ENCODE data around the gene FBP1. TPM values are rescaled to one million over a fixed set of nuclear protein-coding genes. Genes with fewer than 3 reads are reported as not detected.

FBP1 gene
- total RNA-seq (2022; extraction: Qiagen RNA extraction; ENCODE audit: low read depth), result 0.11 to 0.15 TPM (median 0.13 TPM) in 3 of 5 replicates, not detected in the others

DNA sequence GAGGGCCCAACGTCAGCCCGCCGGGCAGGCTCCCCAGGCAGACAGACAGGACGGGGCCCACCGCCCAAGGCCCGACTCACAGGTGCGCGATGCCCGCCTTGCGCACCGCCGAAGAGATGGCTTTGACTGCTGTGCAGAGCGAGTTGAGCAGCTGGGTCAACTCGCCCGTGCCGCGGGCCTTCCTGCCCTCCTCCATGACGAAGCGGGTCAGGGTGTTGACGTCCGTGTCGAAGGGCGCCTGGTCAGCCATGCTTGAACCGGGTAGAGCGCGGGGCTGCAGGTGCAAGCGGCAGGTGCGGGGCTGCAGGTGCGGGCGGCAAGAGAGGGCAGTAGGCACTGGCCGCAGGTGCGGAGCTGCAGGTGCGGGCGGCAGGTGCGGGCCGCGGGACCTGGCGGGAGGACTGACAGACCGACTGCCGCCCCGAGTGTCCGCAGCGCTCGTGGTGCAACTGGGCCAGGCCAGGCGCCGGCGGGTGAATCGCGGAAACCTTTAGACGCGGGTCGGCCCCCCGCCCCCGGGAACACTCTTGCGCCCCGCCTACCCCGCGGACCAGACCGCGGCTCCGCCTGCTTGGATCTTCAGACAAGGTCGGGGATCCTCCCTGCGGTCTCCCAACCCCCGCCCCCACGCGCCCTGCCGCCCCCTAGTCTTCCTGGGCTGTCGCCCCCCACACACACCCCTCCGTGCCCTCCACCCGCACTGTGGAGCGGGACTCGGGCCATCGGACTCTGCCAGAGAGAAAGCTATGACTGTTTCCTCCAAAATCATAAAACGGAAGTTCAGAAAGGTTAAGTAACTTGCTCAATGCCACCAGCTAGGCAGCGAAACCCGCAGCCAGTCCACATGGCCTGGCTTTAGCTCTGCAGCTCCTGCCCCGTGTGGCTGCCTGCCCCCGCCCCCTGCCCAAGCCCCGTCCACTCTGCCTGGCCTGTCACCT is at the start of gene FBP1:
Gene FBP1, minus strand, starts transcription at position 458 of the 938 bp plus-strand sequence. Its CDS starts 208 bp downstream, at position 250.

DNA sequence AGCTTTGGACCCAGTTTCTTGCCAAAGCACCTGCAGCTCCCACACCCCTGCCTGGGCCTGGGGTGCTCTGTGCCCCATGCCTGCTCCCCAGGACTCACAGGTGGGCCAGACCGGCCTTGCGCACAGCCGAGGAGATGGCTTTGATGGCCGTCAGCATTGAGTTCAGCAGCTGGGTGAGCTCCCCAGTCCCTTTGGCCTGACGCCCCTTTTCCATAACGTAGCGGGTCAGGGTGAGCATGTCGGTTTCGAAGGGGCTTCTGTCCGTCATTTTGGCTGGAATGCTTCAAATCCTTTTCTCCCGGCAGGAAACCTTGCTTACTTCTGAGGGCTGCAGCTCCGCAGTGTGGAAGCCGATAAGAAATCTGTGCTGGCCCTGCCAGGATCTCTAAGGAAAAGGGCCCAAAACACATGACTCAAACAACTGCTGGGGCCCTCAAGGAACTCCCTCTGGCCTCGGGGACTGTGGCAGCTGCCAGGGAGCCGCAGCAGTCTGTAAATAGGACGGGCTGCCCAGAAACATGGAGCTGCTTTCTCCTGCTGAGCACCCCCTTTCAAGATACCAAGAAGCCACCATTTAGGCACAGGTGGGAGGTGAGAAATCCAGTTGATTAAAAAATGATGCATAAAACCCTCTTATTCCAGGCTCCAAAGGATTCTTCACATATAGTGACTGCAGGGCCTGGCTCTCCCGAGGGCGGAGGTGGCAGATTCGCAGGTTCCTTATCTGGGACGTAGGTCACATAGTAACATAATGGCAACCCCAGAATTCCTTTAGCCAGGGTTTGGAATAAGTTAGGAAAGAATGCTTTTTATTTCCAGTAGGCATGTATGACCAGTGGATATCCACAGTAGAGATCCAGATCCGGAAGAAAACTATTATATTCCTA is 45.6 kb downstream of the FBP1 start, which contains the start of gene FBP2:
Gene FBP2, minus strand, starts transcription at position 366 of the 887 bp plus-strand sequence. Its CDS starts 98 bp downstream, at position 268.

GRCh38 chr9:94554439-94555331 is 84.6 kb downstream of the FBP1 start, which contains the start of gene PCAT7:
PCAT7 (plus strand) TSS chr9:94555083.

Other genes with a start within 250 kb of the FBP1 start
- gene PCAT7, start 84.4 kb downstream of the FBP1 start, total RNA-seq (2022; extraction: Qiagen RNA extraction; ENCODE audit: low read depth), result 0.41 to 1.1 TPM (median 0.94 TPM) in 5 replicates
- gene FBP2, start 45.7 kb downstream of the FBP1 start, total RNA-seq (2022; extraction: Qiagen RNA extraction; ENCODE audit: low read depth), result 0.11 TPM in 1 of 5 replicates, not detected in the others
- 160 to 217 TPM (median 210 TPM) in 5 replicates for gene AOPEP, start 87.2 kb upstream of the FBP1 start, total RNA-seq (2022; extraction: Qiagen RNA extraction; ENCODE audit: low read depth)